Nasal cavity respiratory epithelium epithelial cell of viscerocranial mucosa (primary cell): Measurements from ENCODE around the gene SCAF1. TPM values are rescaled to one million over a fixed set of nuclear protein-coding genes. Genes with fewer than 3 reads are reported as not detected.

Source experiments
- total RNA-seq: library from RNA; depleted of rRNA; stranded (reverse); fragments of >200 nt; gene quantifications from 2 replicates; pipeline ENCODE4 v1.2.3, GENCODE V29; 2014

Gene SCAF1, protein sequence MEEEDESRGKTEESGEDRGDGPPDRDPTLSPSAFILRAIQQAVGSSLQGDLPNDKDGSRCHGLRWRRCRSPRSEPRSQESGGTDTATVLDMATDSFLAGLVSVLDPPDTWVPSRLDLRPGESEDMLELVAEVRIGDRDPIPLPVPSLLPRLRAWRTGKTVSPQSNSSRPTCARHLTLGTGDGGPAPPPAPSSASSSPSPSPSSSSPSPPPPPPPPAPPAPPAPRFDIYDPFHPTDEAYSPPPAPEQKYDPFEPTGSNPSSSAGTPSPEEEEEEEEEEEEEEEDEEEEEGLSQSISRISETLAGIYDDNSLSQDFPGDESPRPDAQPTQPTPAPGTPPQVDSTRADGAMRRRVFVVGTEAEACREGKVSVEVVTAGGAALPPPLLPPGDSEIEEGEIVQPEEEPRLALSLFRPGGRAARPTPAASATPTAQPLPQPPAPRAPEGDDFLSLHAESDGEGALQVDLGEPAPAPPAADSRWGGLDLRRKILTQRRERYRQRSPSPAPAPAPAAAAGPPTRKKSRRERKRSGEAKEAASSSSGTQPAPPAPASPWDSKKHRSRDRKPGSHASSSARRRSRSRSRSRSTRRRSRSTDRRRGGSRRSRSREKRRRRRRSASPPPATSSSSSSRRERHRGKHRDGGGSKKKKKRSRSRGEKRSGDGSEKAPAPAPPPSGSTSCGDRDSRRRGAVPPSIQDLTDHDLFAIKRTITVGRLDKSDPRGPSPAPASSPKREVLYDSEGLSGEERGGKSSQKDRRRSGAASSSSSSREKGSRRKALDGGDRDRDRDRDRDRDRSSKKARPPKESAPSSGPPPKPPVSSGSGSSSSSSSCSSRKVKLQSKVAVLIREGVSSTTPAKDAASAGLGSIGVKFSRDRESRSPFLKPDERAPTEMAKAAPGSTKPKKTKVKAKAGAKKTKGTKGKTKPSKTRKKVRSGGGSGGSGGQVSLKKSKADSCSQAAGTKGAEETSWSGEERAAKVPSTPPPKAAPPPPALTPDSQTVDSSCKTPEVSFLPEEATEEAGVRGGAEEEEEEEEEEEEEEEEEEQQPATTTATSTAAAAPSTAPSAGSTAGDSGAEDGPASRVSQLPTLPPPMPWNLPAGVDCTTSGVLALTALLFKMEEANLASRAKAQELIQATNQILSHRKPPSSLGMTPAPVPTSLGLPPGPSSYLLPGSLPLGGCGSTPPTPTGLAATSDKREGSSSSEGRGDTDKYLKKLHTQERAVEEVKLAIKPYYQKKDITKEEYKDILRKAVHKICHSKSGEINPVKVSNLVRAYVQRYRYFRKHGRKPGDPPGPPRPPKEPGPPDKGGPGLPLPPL
- 11.6 and 31.3 TPM in 2 replicates for total RNA-seq

DNA sequence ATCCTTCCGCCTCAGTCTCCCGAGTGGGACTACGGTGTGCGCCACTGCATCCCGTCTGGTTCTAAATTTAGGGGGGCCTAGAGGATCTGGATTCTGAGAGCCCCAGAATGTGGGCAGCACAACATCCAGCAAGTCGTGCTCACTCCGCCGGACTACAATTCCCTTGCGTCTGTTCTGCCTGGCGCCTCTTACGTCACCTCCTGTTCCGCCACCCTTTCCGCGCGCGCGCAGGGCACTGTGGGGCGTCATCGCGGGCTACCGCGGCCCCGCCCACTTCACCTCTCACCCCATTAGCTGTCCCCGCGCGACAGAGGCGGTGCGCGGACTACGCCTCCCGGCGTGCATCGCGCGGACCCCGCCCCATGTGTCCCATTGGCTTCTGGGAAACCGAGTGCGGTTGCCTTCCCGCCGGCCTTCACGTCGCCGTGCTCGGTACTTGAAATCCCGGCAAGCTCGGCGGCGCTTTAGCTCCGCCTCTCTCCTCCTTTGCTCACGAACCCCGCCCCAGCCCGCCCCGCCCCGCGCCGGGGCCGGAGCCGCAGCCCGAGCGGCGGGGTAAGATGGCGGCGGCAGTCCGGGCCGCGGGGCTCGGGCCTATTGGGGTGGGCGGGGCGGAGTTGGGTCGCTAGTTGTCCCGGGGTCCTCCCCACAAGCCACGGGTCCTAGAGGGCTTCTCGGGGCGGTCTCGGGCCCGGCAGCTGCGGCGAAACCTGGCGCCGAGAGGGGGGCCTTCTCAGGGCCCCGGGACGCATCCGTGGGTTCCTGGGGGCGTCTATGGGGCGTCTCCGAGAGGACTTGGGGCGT is at the start of gene SCAF1:
TSS of gene SCAF1 (plus strand) at position 522 of the 804 bp plus-strand sequence. CDS start 2,818 bp downstream, outside the sequence.

DNA sequence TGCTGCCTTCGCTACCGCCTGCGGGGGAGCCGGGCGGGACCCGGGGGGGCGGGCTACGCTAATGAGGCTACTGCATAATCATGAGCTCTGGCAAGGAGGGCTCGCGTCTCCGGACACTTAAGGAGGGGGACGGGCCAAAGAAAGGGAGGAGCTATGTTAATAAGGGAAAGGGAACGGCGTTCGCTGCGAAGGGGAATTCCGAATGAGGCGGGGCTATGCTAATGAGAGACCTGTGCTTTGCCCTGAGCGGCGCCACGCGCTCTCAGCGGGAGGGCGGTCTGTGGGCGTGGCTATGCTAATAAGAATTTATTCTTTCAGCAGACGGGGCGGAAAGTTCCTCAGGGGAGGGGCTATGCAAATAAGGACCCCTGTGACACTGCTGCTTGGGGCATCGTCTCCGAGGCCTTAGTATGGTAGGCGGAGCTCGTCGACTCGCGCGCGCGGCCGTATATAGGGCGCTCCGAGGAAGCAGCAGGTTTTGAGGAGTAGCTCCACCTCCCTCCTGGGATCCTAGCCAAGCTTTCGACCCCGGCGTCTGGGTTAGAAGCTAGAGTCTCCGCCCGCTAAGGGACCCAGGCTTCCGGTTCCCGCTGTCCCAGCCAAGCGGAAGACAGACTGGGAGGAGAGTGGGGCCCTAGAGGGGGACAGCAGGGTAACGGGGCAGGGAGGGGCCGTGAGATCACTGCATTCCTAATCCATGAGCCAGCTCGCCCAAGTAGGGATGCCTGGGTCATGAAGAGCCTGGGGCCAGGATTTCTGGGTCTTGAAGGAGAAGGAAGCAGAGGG is 1.7 kb upstream of the SCAF1 start, which contains the start of gene RRAS:
TSS of gene RRAS (minus strand) at position 31 of the 786 bp plus-strand sequence. CDS start 45 bp downstream, outside the sequence.

DNA sequence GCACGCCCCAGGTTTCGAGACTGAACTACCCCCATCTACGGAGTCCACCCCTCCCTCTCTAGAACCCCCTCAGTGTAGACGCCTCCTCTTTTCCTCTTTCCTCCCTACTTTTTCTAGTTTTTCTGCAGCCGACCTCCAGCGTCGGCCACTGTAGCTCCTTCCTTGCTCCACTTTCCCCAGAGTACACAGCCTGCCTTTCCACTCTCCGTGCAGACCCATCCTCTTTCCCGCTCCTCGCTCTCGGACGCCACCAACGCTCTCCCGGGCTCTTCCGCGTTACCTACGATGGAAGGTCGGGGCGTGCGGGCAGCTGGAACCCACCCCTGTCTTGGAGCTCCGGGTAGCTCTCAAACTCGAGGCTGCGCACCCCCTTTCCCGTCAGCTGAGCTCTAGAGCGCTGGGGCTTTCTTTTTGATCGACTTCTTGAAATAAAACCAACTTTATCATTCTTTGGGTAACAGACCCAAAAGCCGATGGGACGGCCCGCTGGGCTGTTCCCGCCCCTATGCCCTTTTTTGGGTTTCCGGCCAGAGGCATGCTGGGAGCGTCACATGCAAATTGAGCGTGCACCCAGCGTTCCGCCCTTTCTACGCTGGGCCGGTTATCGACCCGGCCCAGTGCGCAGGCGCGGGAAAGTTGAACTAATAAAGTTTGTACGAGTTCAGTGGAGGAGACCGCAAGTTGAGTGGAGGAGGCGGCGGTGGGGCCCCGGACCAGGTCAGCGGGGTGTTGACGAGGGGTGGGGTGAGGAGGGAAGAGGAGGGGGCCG is 23.5 kb downstream of the SCAF1 start, which contains the start of the genes BCL2L12 and IRF3:
TSS of gene BCL2L12 (plus strand) at position 583 of the 769 bp plus-strand sequence. CDS start 760 bp downstream, outside the sequence.
TSS of gene IRF3 (minus strand) at position 507 of the 769 bp plus-strand sequence. CDS start 1,019 bp downstream, outside the sequence.

DNA sequence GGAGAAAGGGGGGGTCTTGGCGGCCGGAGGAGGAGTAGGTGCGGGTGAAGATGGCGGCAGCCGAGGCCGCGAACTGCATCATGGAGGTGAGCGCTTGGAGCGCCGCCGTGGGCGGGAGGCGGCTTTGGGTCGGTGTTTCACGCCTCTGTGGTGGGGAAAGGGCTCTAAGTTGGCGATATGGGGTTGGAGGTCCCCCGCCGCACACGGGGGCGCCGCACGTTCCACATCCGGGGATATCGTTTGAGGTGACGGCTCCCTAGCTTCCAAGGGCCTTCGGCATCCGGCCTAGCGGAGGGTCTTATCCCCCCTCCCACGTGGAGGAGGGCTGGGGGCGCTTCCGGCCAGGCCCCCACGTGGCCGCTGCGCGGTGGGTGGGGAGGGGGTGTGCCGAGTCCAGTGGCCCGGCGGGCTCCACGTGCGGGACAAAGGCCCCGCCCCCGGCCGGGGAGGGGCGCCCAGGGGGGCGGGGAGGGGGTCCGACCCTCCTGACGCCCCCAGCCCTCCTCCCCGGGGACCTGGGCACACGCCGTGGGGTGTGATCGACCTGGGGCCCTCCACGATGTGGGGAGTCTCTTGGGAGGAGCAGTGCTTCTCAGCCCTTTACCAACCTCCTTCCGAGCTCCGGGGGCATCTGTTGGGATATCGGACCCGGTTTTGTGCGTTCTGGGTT is 35.4 kb downstream of the SCAF1 start, which contains the start of gene PRMT1:
TSS of gene PRMT1 (plus strand) at position 41 of the 670 bp plus-strand sequence. CDS start at position 51, 10 bp downstream.

DNA sequence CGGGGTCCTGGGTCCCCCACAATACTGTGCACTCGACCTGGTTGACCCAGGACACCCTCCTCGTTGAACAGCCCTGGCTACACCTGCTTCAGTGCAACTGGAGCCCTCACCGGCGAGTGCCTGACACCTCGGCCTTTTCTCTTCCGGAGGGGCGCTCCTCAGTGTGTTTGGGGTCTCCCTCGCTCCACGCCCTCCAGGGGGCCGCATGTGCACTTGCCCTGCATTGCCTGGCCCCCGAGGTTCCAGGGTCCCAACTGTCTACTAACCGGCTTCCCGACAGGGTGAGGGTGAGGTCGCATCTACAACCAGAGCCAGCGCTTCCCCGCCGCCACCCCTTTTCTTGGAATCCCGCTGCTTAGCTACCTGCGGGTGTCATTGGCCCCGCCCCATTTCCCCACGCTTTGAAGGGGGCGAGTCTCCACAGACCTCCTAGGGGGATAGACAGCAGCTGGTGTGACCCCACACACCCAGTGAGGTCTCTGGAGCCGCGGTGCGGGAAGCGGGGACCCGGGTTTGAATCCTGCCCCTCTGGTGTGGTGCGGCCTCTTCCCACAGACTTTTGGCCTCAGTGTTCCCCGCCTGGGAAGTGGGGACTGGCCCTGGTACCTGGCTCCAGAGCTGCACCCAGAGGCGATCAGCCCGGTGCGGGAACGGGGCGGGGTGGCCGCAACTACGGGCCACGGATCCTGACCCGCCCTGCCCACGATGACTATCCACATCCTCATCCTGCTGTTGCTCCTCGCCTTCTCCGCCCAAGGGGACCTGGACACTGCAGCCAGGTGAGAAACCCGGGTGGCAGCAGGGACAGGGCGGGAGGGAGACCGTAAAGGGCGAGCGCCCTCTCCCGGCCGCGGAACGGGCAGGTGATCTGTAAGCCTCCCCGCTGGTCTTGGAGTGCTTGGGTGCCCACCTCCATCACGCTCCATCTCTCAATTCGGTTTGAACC is 47.4 kb downstream of the SCAF1 start, which contains the start of gene ADM5:
TSS of gene ADM5 (plus strand) at position 462 of the 946 bp plus-strand sequence. CDS start at position 706, 244 bp downstream.

DNA sequence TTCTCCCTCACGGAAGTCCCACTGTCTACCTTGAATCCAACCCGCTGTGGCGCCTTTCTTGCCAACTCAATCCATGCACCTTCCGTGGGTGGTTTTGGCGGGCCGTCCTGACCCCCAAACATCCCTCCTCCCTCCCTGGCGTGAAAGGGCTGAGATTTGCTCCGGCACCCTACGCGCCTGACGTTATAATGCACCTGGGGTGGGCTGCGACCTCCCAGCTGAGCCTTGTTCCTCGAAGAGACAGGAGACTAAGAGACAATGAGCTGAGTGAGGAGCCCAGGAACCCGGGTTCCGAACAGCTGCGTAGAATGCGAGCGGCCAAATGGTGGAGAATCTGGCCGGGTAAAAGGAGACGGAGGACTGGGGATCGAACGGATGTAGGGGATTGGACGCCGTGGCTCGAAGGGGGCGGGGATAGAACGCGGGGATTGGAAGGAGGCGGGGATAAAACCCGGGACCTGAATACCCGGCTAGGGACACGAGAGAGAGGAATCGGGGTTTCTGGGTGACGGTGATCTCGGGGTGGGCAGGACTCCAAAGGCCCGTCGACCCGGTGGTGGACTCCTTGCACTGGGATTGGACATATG is 48.7 kb downstream of the SCAF1 start, which contains the start of gene CPT1C:
TSS of gene CPT1C (plus strand) at position 461 of the 587 bp plus-strand sequence. CDS start 1,137 bp downstream, outside the sequence.

Other genes with a start within 250 kb of the SCAF1 start
- gene PTH2, start 218.8 kb upstream of the SCAF1 start, total RNA-seq = not detected in 2 replicates
- gene GFY, start 216.8 kb upstream of the SCAF1 start, total RNA-seq = not detected in 2 replicates
- gene SLC17A7, start 200.7 kb upstream of the SCAF1 start, total RNA-seq = 0.21 TPM in 1 of 2 replicates, not detected in the other
- 69.4 and 70.3 TPM in 2 replicates for gene PIH1D1, start 190.4 kb upstream of the SCAF1 start, total RNA-seq
- 17.7 and 27.3 TPM in 2 replicates for gene ALDH16A1, start 189.0 kb upstream of the SCAF1 start, total RNA-seq
- gene FLT3LG, start 168.0 kb upstream of the SCAF1 start, total RNA-seq = 0.34 and 1.00 TPM in 2 replicates
- gene RPL13A, start 154.6 kb upstream of the SCAF1 start, total RNA-seq = 2,080 and 4,704 TPM in 2 replicates
- 1,866 and 3,662 TPM in 2 replicates for gene RPS11, start 145.8 kb upstream of the SCAF1 start, total RNA-seq
- gene FCGRT, start 129.5 kb upstream of the SCAF1 start, total RNA-seq = 10.8 and 13.0 TPM in 2 replicates
- 0.34 and 0.43 TPM in 2 replicates for gene RCN3, start 114.2 kb upstream of the SCAF1 start, total RNA-seq
- 28.1 and 57.8 TPM in 2 replicates for gene NOSIP, start 61.7 kb upstream of the SCAF1 start, total RNA-seq
- gene PRRG2, start 60.9 kb upstream of the SCAF1 start, total RNA-seq = 5.4 and 7.9 TPM in 2 replicates
- gene PRR12, start 51.0 kb upstream of the SCAF1 start, total RNA-seq = 1.4 and 7.8 TPM in 2 replicates
- gene RRAS, start 2.1 kb upstream of the SCAF1 start, total RNA-seq = 32.1 and 44.4 TPM in 2 replicates
- gene IRF3, start 23.6 kb downstream of the SCAF1 start, total RNA-seq = 104 and 109 TPM in 2 replicates
- gene BCL2L12, start 23.7 kb downstream of the SCAF1 start, total RNA-seq = 2.7 and 4.4 TPM in 2 replicates
- 266 and 394 TPM in 2 replicates for gene PRMT1, start 35.1 kb downstream of the SCAF1 start, total RNA-seq
- gene ADM5, start 47.4 kb downstream of the SCAF1 start, total RNA-seq = under 0.01 and 0.78 TPM in 2 replicates
- 0.21 and 0.34 TPM in 2 replicates for gene CPT1C, start 48.9 kb downstream of the SCAF1 start, total RNA-seq
- 0.34 TPM in 1 of 2 replicates, not detected in the other for gene TSKS, start 121.1 kb downstream of the SCAF1 start, total RNA-seq
- 36.9 and 89.5 TPM in 2 replicates for gene AP2A1, start 124.8 kb downstream of the SCAF1 start, total RNA-seq
- 10.6 and 16.5 TPM in 2 replicates for gene FUZ, start 171.1 kb downstream of the SCAF1 start, total RNA-seq
- gene MED25, start 176.1 kb downstream of the SCAF1 start, total RNA-seq = 7.9 and 25.1 TPM in 2 replicates
- gene PTOV1, start 208.9 kb downstream of the SCAF1 start, total RNA-seq = 17.4 and 41.6 TPM in 2 replicates
- gene PNKP, start 225.4 kb downstream of the SCAF1 start, total RNA-seq = 27.1 and 27.7 TPM in 2 replicates
- gene AKT1S1, start 235.1 kb downstream of the SCAF1 start, total RNA-seq = 7.9 and 11.7 TPM in 2 replicates
- gene TBC1D17, start 235.5 kb downstream of the SCAF1 start, total RNA-seq = 4.8 and 8.8 TPM in 2 replicates